Cardiac septum (tissue), 1 donor: Measurements from ENCODE around the gene CPNE6. TPM values are rescaled to one million over a fixed set of nuclear protein-coding genes. Genes with fewer than 3 reads are reported as not detected.

Source experiments
- DNase-seq: peaks from one replicate; pipeline ENCODE4 v3.0.0-alpha.2; 2020; ENCODE audit warnings: low spot score
- intact Hi-C: fragments of 100-400 bp; cut with DNase I; formaldehyde crosslinking; loops from one replicate; pipeline ENCODE4 v1.14.0; 2022
- total RNA-seq: library from RNA; stranded (reverse); fragmentation: NEBNext Ultra II Directional; extraction: Animal tissue kit (Norgen Biotek cat#: 25700); gene quantifications from one replicate; pipeline ENCODE4 v1.2.1, GENCODE V29; 2021
- donor health status: DM: no; HTN: no; CAD: no.

The CPNE6 gene
- total RNA-seq, 1 donor from 2014 or later, result 1.4 TPM

DNA sequence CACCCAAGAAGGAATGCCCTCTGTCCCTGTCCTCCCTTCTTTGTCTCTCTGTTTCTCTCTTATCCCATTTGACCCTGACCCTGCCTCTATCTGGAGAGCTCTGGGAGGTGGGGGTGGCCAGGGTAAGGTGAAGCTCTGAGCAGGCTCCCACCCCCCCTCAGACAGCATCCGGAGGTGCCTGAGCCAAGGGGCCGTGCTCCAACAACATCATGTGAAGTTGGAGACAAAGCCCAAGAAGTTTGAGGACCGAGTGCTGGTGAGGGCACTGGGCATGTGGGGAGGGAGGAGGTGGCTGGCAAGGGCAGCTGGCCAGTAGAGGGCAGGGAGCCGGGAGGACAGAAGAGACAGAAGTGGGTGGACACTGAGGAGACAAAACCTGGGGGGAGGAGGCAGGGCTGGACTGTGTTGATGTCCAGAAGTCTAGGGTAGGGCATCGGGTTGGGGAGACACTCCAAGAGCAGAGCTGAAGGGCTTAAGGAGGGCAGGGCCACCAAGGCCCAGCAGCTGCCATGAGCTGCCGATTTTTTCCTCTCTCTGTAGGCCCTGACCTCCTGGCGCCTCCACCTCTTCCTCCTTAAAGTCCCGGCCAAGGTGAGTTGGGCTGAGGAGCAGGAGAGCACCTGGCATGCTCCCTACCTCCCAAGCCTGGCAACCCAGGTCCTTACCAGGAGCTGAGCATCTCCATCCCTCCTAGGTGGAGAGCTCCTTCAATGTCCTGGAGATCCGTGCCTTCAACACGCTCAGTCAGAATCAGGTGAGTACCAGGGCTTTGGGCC is 17.6 kb upstream of the CPNE6 start:
- DNase-seq, result peak; percentile 68
- intact Hi-C loops, result no loop called here

DNA sequence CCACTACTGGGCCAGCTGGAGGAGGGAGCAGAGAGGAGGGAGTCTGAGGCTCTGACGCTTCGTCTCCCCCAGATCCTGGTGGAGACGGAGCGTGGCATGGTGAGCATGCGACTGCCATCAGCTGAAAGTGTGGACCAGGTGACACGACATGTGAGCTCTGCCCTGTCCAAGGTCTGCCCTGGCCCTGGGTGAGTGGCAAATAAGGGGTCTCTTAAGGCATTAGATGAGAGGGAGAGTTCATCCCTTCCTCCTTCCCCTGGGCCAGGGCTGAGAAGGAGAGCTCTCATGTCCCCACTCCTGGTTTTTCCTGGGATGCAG is 17.1 kb upstream of the CPNE6 start:
- intact Hi-C loops, result no loop called here

DNA sequence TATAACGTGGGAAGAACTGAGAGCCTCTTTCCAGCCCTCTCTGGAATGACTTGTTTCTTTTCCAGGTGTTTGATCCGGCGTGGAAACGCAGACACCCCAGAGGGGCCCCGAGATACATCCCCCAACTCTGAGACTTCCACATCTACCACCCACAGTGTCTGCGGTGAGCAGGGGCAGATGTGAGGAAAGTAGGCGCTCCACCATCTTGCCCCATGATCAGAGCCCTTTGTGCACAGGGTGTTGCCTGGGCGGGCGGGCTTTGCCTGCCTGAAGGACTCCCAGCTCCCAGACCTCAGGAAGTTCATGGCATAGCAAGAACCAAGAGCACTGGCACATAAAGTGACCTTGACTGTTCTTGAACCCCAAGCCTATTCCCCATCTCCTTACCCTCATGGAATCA is 16.7 kb upstream of the CPNE6 start:
- intact Hi-C loops, result no loop called here
- DNase-seq, result no peak

More for the DNA sequence above, 17.1 kb upstream of the CPNE6 start:
- DNase-seq, result peak; percentile 57

DNA sequence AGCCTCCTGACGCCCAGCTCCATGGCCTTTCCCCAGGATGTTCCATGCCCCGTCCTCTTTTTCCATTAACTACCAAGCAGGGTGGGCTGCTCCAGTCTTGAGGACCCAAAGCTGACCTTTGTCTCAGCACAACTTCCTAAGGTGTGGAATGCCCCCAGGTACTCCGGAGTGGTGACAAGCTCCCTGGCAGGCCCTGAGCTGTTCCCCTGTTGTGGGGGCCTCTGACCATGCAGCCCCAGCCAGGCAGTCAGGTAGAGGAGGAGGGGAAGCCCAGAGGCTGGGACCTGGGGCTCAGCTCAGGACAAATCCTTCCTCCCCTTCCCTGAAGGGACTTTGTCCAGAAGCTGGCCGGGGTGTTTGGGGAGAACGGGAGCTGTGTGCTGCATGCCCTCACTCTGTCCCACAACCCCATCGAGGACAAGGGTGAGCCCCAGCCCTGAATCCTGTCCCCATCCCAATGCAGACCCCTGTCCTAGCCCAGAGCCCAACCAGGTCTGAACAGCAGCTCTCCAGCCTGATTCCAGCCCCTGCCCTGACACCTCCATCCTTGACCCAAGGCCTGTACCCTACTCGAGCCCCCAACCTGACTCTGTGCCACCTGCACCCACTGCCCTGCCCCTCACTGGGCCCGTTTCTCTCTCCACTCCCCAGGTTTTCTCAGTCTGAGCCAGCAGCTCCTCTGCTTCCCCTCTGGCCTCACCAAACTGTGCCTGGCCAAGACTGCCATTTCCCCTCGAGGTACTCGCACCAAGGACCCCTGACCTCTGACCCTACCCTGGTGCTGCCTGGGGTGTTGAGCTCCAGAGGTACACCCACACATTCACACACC is 15.2 kb upstream of the CPNE6 start:
- intact Hi-C loops, result no loop called here
- no peak for DNase-seq

DNA sequence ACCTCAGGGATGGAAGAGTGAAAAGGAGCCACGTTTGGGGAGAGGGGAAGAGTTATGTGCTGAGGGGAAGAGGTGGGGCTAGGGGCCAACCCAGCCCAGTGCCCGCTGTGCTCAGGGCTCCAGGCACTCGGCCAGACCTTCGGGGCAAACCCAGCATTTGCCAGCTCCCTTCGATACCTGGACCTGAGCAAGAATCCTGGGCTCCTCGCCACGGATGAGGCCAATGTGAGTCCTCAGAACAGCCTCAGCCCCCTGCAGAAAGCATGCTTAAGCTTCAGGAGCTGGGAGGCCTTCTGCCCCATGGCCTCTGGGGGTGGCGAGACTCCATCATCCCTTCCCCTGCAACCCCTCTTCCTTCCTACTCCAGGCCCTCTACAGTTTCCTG is 14.6 kb upstream of the CPNE6 start:
- intact Hi-C loops, result no loop called here
- DNase-seq, result peak; percentile 66

DNA sequence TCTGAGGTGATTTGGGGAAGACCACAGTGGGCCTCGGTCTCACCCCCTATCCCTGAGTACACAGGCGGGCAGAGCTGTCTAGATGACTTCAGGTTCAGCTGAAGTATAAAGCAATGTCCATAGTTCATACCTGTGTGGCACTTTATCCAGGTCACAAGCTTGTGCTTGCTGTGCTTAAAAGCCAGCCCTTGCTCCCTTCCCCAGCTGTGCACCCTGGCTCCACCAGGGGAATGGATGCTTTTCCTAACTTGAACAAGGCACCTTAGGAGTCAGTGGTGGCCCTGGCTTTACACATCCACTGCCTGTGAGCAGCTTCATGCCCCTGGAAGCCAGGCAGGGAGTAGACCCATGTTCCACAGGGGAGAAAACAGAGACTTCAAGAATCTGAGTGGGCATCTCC is 14.1 kb upstream of the CPNE6 start:
- intact Hi-C loops, result no loop called here
- no peak for DNase-seq

DNA sequence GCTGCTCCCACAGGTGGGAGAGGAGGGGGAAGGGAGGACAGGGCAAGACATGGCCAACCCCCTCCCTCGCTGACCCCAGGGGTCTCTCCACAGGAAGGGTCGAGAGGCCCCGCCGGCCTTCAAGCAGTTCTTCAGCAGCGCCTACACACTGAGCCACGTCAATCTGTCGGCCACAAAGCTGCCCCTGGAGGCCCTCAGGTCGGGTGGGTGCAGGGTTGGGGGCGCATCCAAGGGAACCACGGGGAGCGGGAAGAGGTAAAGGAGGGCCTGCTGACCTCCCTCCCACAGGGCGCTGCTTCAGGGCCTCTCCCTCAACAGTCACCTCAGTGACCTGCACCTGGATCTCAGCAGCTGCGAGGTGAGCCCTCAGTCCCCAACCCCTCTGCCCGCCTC is 13.5 kb upstream of the CPNE6 start:
- intact Hi-C loops, result loop anchor here (1.0 to 2.0 kb wide), 4 partner anchors 32 to 239 kb away; partner anchors contain the start of gene IRF9

DNA sequence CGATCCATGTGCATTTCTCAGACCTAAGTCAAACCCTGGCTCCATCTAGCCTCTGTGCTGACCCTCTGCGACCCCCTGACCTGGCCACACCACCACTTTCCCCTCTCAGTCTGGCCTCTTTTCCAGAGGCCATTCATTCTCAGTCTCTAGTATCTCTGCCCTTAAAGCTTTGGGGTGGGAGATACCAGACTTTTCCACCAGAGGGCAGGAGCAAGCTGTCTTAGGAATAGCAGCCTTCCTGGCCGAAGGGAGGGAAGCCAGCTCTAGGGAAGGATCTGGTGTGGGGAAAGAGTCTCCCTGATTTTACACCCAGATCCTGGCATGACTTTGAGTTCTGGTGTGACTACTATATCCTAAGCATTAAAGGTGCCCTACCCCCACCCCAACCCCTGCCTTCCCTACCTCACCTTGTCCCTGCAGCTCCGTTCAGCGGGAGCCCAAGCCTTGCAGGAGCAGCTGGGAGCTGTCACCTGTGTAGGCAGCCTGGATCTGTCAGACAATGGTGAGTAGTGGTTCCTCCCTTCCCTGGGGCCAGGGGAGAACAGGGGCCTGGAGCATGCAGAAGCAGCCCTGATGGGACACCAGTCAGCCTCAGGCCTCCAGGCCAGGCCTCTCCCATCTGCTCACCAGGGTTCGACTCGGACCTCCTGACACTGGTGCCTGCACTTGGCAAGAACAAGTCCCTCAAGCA is 13.0 kb upstream of the CPNE6 start:
- intact Hi-C loops, result loop anchor here (1.0 to 2.0 kb wide), 4 partner anchors 32 to 238 kb away; partner anchors contain the start of gene IRF9
- DNase-seq, result peak; percentile 87

More for the DNA sequence above, 13.5 kb upstream of the CPNE6 start:
- DNase-seq, result no peak

DNA sequence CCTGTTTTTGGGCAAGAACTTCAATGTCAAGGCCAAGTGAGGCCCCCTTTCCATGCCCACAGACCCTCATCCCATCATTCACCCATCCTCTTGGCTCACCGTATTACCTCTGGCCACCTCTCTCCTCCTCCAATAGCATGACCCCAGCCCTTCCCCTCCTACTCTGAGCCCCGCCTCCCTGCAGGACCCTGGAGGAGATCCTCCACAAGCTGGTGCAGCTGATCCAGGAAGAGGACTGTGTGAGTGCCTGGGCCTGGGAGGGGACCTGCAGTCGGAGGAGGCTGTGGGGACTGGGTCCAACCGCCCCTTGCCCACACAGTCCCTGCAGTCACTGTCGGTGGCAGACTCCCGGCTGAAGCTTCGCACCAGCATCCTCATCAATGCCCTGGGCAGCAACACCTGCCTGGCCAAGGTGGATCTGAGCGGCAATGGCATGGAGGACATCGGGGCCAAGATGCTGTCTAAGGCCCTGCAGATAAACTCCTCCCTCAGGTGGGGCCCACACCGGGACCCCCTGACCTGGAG is 12.3 kb upstream of the CPNE6 start:
- intact Hi-C loops, result loop anchor here (1.0 to 2.0 kb wide), 4 partner anchors 31 to 238 kb away; partner anchors contain the start of gene IRF9
- DNase-seq, result no peak

DNA sequence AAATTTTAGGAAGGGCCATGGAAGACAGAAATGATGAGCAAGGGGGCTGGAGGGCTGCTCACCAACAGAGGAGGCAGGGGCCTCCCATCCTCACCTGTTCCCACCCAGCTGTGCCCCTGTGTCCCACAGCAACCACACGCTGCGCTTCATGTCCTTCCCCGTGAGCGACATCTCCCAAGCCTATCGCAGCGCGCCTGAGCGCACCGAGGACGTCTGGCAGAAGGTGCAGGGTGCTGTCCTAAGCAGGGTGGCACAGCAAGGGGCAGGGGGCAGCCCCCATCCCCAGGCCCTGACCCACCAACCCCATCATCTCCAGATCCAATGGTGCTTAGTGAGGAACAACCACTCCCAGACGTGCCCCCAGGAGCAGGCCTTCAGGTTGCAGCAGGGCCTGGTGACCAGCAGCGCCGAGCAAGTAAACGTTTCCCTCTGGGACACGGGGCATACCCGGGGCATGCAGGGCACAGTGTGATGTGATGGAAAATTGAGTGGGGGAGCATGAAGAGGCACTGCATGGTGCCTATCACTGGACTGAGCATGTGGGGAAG is 11.4 kb upstream of the CPNE6 start:
- DNase-seq, result no peak
- intact Hi-C loops, result loop anchor here (2.0 kb wide), 3 partner anchors 49 to 237 kb away; partner anchors contain the start of gene IRF9

DNA sequence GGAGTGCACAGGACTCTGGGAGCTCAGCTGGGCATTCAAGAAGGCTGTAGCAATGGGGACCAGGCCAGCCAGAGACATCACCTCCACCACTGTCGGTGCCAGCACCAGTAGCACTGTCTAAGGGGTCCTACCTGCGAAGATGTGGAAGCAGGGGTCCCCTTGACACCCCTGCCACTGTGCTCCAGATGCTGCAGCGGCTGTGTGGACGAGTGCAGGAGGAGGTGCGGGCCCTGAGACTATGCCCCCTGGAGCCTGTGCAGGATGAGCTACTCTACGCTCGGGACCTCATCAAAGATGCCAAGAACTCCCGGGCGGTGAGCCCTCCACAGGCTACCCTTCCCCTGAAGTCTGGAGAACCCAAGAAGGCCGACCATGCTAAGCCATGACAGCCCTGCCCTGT is 10.9 kb upstream of the CPNE6 start:
- intact Hi-C loops, result no loop called here
- DNase-seq, result no peak

DNA sequence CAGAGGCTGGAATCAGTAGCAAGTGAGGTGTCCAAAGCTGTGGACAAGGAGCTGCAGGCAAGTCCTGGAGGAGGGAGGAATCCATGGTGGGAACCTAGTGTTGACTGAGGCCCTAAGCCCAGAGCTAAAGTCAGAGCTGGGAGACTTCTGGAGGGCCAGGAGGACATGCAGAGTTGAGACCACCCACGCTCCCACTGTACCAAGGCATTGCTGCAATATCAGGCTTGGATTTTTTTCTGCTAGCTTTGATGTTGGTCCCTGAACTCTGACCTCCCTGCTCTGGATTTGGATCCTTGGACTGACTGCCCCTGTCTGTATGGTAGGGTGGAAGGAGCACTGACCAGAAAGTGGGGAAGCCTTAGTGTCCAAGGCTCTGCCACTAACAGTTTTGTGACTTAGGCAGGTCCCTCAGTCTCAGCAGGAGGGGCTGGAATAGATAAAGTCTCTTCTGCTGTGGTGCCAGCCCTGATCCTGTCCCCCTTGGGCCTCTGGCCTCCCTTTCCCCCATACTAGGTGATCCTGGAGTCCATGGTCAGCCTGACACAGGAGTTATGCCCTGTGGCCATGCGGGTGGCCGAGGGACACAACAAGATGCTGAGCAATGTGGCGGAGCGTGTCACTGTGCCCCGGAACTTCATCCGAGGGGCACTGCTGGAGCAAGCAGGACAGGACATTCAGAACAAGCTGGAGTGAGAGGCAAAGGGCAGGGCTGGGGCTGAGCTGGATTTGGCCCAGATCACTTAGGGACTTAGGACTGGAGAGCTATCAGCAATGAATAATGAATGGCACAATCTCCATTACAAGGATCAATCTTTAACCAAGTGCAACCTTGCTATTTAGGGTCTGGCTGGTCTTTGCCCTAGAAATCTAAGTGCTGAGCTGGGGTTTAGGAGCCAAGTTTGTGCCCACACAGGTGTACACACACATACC is 10.1 kb upstream of the CPNE6 start:
- intact Hi-C loops, result no loop called here
- DNase-seq, result no peak

DNA sequence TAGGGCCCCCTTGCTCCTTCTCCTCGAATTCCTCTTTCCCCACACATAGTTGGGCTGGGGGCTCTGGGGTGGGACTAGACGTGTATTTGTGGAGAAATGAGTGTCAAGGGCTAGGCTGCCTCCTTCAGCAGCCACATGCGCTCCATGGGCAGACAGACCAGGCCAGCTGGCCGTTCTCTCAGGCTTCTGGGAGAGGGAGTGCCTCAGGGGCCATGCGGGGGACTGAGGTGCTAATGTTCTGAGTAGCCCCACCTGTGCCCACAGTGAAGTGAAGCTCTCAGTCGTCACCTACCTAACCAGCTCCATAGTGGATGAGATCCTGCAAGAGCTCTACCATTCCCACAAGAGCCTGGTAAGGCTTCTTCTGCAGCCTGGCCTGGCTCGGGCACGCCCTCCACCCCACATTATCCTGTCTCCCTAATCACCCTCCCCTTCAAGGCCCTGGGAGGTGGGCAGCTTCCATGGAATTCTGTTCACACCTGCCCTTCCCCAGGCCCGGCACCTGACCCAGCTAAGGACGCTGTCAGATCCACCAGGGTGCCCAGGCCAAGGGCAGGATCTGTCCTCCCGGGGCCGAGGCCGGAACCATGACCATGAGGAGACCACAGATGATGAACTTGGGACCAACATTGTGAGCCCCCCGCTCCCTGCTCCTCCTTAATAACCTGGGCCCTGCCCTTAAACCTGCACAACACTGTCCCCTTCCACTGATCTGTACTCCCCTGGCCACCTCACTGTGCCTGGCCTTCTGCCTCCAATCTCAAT is 9.0 kb upstream of the CPNE6 start:
- no peak for DNase-seq

DNA sequence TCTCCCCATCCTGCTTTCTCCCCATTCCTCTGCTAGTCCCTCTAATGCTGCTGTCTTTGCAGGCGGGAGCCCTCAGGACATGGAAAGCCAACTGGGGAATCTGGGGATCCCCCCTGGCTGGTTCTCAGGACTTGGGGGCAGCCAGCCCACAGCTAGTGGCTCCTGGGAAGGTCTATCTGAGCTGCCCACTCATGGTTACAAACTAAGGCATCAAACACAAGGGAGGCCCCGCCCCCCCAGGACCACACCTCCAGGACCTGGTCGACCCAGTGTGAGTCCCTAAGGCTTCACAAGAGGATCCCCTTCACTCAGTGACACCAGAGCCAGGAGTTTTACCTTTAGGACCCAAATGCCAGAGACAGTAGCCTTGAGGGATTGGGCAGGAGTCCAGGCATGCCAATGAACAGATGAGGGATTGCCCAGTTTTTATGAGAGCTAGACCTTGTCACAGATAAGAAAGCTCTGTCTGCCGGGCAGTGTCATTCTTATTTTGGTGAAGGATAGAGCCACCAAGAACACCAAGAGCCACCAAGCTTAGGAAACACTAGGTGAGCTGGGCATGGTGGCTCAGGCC is 8.0 kb upstream of the CPNE6 start:
- no peak for DNase-seq
- intact Hi-C loops, result no loop called here

More for the DNA sequence above, 9.0 kb upstream of the CPNE6 start:
- intact Hi-C loops, result no loop called here

DNA sequence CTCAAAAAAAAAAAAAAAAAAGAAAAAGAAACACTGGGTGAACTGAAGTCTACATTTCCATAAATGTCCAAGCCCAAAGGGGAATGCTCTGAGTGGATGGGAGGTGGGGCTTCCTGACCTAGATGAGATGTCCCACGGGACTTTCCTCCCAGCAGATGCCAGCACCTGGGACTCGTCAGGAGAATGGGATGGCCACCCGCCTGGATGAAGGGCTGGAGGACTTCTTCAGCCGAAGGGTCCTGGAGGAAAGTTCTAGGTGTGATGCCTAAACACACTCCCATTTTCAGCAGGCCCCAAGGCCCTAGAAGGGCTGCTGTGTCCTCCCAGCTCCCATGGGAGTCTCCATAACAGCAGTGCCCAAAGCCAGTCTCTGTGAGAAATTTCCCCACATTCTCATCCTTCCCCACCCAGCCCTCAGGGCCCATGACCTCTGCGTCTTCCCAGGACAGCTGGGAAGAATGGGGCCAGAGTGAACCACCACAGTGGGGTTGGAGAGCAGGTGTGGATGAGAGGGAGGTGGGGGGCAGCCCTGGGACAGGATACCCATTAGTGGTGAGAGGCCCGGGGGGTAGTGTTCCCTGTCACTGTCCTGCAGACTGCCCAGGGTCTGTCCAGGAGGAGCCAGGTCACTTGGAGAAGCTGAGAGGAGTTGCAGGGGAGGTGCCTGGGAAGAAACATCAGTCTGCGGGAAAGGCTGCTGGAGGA is 7.1 kb upstream of the CPNE6 start:
- intact Hi-C loops, result no loop called here
- DNase-seq, result no peak

DNA sequence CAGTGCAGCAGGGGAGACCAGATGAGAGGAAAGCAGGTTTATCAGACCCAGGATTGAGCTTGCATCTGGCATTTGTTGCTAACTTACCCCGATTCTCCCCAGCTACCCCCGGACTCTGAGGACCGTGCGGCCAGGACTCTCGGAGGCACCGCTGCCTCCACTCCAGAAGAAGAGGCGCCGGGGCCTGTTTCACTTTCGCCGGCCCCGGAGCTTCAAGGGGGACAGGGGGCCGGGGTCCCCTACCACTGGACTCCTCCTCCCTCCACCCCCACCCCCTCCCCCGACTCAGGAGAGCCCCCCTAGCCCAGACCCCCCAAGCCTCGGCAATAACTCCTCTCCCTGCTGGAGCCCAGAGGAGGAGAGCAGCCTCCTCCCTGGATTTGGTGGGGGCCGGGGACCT is 6.5 kb upstream of the CPNE6 start:
- no peak for DNase-seq
- intact Hi-C loops, result no loop called here

DNA sequence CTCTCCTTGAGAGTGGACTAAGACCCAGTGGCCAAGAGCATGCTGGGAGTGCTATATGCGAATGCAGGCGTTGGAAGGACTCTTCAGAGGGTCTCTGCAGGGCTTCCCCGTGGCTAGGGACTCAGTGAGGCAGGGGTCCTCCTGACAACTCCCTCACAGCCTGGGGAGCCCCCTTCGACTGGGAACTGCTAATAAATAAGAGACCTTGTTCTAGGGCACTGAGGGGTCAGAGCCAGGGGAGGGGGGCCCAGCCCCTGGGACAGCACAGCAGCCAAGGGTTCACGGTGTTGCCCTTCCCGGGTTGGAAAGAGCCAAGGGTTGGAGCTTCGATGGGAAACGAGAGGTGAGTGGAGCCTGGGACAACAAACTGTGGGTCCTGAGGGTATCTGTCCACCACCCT is 6.0 kb upstream of the CPNE6 start:
- intact Hi-C loops, result no loop called here

More for the DNA sequence above, 6.0 kb upstream of the CPNE6 start:
- no peak for DNase-seq
